Measurements from ENCODE around the gene JUNB. TPM values are rescaled to one million over a fixed set of nuclear protein-coding genes. Genes with fewer than 3 reads are reported as not detected.

The JUNB gene
- total and polyA plus RNA-seq, 2 of the 13 experiments (the other 11 are each of a cell fraction or from before 2014, with no cell fraction given): 7.7 to 8.2 TPM

DNA sequence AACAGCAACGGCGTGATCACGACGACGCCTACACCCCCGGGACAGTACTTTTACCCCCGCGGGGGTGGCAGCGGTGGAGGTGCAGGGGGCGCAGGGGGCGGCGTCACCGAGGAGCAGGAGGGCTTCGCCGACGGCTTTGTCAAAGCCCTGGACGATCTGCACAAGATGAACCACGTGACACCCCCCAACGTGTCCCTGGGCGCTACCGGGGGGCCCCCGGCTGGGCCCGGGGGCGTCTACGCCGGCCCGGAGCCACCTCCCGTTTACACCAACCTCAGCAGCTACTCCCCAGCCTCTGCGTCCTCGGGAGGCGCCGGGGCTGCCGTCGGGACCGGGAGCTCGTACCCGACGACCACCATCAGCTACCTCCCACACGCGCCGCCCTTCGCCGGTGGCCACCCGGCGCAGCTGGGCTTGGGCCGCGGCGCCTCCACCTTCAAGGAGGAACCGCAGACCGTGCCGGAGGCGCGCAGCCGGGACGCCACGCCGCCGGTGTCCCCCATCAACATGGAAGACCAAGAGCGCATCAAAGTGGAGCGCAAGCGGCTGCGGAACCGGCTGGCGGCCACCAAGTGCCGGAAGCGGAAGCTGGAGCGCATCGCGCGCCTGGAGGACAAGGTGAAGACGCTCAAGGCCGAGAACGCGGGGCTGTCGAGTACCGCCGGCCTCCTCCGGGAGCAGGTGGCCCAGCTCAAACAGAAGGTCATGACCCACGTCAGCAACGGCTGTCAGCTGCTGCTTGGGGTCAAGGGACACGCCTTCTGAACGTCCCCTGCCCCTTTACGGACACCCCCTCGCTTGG lies 966 bp downstream of the JUNB start (continued):
- TF ChIP-seq ZNF766 (CRISPR knock-in tag; IDR thresholded peaks at IDR 0.05; ENCODE audit: borderline replicate concordance): no peak
- peak; percentile 69 for TF ChIP-seq RARA (CRISPR knock-in tag; IDR thresholded peaks at IDR 0.05)
- no peak for TF ChIP-seq HNRNPL (IDR thresholded peaks at IDR 0.05; ENCODE audit: low read depth, low read length)
- TF ChIP-seq BATF2 (CRISPR knock-in tag; IDR thresholded peaks at IDR 0.05): no peak
- TF ChIP-seq, protein P1, sequence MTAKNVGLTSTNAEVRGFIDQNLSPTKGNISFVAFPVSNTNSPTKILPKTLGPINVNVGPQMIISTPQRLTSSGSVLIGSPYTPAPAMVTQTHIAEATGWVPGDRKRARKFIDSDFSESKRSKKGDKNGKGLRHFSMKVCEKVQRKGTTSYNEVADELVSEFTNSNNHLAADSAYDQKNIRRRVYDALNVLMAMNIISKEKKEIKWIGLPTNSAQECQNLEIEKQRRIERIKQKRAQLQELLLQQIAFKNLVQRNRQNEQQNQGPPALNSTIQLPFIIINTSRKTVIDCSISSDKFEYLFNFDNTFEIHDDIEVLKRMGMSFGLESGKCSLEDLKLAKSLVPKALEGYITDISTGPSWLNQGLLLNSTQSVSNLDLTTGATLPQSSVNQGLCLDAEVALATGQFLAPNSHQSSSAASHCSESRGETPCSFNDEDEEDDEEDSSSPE (CRISPR knock-in tag; IDR thresholded peaks at IDR 0.05): peak; percentile 80
- TF ChIP-seq ZNF160 (CRISPR knock-in tag; IDR thresholded peaks at IDR 0.05): no peak; the same call in 1 of the 2 replicates
- TF ChIP-seq HNRNPLL (IDR thresholded peaks at IDR 0.05; ENCODE audit: low read depth, low read length, poor library complexity, severe bottlenecking): peak; percentile 58
- TF ChIP-seq YEATS4 (CRISPR knock-in tag; IDR thresholded peaks at IDR 0.05; ENCODE audit: borderline replicate concordance): peak; percentile 38; the same call in 1 of the 2 replicates
- no peak for TF ChIP-seq ZNF24 (IDR thresholded peaks at IDR 0.05)
- 0 out of 2 replicates have a peak, but pooled peaks have one; percentile 70 for TF ChIP-seq AKAP8 (CRISPR knock-in tag; IDR thresholded peaks at IDR 0.05)
- TF ChIP-seq ZNF431 (CRISPR knock-in tag; IDR thresholded peaks at IDR 0.05; ENCODE audit: borderline replicate concordance, low read depth): peak; percentile 77; the same call in 1 of the 2 replicates
- TF ChIP-seq, protein P2, sequence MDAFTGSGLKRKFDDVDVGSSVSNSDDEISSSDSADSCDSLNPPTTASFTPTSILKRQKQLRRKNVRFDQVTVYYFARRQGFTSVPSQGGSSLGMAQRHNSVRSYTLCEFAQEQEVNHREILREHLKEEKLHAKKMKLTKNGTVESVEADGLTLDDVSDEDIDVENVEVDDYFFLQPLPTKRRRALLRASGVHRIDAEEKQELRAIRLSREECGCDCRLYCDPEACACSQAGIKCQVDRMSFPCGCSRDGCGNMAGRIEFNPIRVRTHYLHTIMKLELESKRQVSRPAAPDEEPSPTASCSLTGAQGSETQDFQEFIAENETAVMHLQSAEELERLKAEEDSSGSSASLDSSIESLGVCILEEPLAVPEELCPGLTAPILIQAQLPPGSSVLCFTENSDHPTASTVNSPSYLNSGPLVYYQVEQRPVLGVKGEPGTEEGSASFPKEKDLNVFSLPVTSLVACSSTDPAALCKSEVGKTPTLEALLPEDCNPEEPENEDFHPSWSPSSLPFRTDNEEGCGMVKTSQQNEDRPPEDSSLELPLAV (CRISPR knock-in tag; conservative IDR thresholded peaks at IDR 0.05; ENCODE audit: low read depth): no peak
- TF ChIP-seq SMYD3 (CRISPR knock-in tag; IDR thresholded peaks at IDR 0.05): no peak; the same call in 1 of the 2 replicates
- no peak for TF ChIP-seq ZNF510 (CRISPR knock-in tag; IDR thresholded peaks at IDR 0.05; ENCODE audit: low read depth)
- TF ChIP-seq ZNF501 (CRISPR knock-in tag; IDR thresholded peaks at IDR 0.05): no peak
- TF ChIP-seq ATF1 (CRISPR knock-in tag; IDR thresholded peaks at IDR 0.05): no peak
- 0 out of 2 replicates have a peak, but pooled peaks have one; percentile 21 for TF ChIP-seq ZNF768 (CRISPR knock-in tag; IDR thresholded peaks at IDR 0.05)
- TF ChIP-seq FOXC1 (CRISPR knock-in tag; IDR thresholded peaks at IDR 0.05; ENCODE audit: borderline replicate concordance): peak; percentile 45; the same call in 1 of the 2 replicates
- no peak for TF ChIP-seq HOXA7 (CRISPR knock-in tag; IDR thresholded peaks at IDR 0.05)
- TF ChIP-seq ZMYM3 (CRISPR knock-in tag; IDR thresholded peaks at IDR 0.05): peak; percentile 34; the same call in 1 of the 2 replicates
- no peak for TF ChIP-seq NFYB (CRISPR knock-in tag; IDR thresholded peaks at IDR 0.05)
- no peak for TF ChIP-seq ZNF614 (CRISPR knock-in tag; IDR thresholded peaks at IDR 0.05; ENCODE audit: borderline replicate concordance)
- 0 out of 3 replicates have a peak, but pooled peaks have one; percentile 11 for TF ChIP-seq MXI1 (IDR thresholded peaks at IDR 0.05; ENCODE audit: borderline replicate concordance, low read depth, low read length)
- no peak for TF ChIP-seq RFXANK (CRISPR knock-in tag; IDR thresholded peaks at IDR 0.05)
- TF ChIP-seq POLR2AphosphoS5 (IDR thresholded peaks at IDR 0.05; ENCODE audit: low read depth, low read length): 0 out of 2 replicates have a peak, but pooled peaks have one; percentile 41
- TF ChIP-seq, protein P3, sequence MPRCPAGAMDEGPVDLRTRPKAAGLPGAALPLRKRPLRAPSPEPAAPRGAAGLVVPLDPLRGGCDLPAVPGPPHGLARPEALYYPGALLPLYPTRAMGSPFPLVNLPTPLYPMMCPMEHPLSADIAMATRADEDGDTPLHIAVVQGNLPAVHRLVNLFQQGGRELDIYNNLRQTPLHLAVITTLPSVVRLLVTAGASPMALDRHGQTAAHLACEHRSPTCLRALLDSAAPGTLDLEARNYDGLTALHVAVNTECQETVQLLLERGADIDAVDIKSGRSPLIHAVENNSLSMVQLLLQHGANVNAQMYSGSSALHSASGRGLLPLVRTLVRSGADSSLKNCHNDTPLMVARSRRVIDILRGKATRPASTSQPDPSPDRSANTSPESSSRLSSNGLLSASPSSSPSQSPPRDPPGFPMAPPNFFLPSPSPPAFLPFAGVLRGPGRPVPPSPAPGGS (CRISPR knock-in tag; IDR thresholded peaks at IDR 0.05): no peak

Measured in HepG2 (cell line).